NCI-H187 treated with DMSO at 0.1 percent for 48 hours (cell line): ENCODE measurements around the gene DNAAF5.

ENCODE experiments used
- DNase-seq: peaks from one replicate; lab custom pipeline; 2025; lab: John Stamatoyannopoulos, UW

The DNAAF5 gene

DNA sequence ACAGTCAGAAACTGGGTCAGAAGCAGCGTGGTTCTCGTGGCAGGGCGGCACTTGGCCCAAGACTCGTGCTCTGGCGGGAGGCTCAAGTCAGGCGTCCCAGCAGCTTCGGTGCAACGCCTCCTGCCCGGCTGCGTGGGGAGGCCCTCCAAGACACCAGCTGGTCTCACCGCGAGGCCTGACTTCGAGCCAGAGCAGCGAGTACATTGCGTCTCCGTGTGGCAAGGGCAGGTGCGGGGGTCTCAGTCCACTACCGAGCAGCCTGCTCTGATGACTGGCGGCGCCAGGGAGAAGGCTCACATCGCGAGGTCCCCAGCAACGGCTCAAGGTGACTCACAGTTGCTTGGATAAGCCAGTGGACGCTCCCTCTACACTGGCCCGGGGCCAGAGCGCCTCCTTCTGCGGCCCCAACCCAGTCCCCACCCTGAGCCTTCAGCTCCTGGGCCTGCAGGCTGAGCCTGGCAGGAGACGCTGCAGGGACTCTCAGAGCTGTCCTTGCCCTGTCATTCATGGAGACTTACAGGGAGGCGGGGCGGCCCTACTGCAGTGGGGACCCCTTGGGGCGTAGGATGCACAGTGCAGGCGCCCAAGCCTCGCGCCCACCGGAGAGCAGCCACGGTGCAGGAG, 42.5 kb downstream of the DNAAF5 start:
- no peak for DNase-seq

DNA sequence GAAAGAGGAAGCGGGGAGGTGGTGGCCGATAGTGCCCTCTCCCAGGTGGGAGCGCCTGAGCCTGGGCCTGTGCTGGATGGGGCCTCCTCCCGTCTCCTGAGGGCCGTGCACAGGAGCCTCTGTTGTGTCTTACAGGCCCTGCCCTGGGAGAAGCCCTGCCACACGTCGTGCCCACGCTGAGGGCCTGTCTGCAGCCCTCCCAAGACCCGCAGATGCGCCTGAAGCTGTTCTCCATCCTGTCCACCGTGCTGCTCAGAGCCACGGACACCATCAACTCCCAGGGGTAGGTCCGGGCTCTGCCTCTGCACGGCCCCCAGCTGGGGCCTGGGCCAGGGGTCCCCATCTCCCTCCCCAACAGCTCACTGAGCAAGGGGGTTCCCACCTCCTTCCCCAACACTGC, 43.8 kb downstream of the DNAAF5 start:
- no peak for DNase-seq

DNA sequence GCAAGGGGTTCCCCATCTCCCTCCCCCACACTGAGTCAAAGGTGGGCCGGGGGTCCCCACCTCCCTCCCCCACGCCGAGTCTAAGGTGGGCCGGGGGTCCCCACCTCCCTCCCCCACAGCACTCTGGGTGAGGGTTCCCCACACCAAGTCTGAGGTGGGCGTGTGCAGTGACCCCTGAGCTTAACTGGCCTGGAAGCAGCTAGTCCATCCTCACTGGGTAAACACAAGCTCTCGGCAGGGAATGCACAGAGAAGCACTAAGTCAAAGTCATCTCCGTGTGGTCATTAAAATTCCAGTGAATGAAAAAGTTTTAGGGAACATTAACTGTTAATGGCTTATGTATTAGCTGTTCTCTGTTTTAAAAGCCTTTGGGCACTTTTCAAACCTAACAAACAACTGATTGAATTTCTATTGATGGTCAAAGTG, 44.3 kb downstream of the DNAAF5 start:
- DNase-seq: no peak

DNA sequence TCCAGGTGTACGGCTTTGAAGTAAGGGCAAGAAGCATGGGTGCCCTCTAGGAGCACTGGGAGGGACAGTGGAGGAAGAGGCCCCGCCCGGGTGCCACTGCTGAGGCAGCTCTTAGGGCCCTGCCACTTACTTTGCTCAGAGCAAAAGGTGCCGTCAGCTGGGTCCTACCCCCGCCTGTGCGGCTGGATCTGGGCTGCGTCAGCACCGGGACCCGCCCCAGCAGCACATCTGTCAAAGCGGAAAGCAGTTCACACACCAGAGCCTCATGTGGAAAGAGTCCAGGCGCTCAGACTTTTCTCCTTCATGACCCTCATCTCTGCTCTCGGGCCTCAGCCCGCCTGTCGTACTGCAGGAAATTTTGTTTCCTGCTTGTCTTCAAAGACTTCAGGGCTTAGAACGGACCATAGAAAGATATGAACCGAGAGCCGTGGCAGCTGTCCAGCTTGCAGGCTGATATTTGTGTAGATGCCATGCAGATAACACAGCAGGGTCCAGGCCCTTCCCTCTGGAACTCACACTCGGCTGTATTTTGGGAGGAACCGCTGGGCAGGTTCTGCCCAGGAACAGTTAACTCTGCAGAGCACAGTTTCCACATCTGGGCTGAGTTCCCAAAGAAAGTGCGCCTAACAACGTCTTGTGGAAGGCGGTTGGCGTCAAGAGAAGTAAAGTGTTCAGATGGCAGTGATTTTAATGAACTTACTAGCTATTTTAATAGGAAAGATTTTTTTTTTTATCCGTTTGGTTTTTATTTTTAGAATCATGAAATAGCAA, 44.9 kb downstream of the DNAAF5 start:
- DNase-seq: no peak

DNA sequence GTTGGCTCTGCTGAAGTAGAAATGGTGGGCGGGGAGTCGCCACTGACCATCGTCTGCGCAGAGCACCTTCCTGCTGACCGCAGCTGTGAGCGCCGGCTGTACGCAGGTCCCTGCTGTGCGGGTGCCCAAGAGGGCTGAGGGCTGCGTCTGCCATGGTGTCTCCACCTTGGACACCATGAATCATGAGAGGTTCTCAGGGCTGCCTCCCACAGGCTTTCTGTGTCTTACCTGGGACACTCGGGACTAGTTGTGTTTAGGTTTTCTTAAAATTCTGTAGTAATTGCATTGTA, 45.5 kb downstream of the DNAAF5 start:
- no peak for DNase-seq

DNA sequence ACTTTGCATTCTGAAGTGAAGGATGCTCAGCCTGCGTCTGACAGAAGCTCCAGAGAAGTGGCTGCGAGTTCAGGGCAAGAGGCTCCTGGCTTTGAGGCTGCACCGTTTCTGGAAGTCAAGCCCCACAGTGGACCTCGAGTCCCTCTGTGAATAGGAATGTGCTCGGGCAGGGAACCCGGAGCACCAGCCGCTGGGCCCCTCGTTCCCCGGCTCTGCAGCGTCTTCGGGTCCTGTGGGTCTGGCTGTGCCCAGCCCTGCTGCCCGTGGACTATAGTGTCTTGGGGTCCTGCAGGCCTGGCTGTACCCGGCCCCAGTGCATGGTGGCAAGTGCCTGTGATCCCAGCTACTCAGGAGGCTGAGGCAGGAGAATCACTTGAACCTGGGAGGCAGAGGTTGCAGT, 45.9 kb downstream of the DNAAF5 start:
- DNase-seq: no peak

DNA sequence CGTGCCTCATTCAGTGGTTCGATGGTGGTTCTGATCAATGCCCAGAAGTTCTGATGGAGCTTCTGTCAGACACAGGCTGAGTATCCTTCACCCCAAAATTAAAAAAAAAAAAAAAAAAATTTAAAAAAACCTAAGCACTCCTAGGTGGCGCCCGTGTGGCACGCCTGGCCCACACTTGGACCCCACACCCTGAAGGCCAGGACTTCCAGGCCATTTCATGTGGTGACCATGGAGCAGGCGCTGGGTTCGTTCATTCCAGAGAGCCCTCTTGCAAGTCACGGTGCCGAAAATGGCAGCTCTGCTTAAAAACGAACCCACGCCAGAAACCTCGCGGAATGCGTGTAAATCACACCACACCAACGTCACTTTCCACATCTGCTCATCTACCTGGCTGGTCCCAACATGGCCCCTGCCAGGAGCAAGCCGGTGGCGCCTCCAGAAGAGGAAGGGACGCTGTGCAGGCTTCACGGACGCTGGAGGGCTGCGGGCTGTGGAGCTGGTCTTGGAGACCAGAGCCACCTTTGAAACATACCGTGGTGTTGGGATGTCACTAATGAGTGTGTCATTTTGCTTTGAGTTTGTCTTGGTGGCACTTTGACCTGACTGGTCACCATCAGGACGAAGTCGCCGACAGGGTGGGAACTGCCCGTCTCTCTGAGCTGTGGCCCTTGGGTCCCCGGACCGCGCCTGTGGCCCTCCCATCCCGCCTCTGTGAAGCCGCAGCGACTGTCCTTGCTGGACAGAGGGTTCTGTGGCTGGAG, 46.5 kb downstream of the DNAAF5 start:
- no peak for DNase-seq

DNA sequence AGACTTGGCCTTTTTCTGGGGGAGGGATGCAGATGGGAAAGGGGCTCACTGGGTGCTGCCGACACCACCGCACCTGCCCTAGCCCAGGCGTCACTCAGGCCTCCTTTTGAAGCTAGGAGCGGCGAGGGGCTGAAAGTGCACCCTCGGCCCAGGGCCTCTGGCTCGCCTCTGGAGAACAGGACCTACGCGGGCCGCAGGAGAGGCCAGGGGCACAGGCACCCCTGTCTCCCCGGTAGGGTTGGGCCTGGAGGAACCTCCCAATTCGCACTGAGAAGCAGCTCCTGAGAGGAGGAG, 47.1 kb downstream of the DNAAF5 start:
- DNase-seq: no peak

DNA sequence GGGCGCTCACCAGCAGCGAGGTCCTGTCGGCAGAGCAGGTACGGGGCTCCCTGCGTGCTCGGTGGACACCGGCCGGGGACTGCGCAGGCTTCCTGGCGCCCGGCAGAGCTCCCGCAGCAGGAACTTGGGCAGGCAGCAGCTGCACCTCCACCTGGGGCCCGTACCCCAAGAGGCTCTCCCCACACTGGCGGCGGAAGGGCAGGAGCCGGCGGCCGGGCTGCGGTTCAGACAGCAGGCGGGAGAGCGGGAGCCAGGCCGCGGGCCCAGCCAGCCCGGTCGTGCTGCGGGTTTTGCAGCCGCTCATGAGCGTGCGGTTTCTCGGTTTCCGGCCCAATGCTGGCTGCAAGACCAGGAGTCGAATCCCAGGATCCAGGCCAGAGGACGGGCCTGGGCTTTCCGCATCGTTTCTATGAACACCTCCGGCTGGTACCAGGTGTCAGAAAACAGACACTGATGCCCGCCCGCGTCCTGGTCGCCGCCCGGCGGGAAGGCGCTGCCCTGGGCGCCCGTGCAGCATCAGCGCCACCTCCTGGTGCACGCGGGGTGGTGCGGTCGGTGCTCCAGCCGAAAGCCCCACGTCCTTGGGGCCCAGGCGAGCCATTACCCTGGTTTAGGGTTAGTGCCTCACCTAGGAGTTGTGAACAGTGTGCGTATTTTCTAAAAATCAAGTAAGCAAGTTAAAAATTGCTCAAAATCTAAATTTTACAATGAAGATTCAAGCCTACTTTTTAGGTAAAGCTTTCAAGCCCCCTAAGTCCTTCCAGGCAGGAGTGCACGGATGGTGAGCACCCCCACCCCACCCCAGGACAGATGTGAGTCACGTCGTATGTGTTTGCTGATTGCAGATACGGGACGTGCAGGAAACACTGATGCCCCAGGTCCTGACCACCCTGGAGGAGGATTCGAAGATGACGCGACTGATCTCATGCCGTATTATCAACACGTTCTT, 47.9 kb downstream of the DNAAF5 start:
- no peak for DNase-seq

DNA sequence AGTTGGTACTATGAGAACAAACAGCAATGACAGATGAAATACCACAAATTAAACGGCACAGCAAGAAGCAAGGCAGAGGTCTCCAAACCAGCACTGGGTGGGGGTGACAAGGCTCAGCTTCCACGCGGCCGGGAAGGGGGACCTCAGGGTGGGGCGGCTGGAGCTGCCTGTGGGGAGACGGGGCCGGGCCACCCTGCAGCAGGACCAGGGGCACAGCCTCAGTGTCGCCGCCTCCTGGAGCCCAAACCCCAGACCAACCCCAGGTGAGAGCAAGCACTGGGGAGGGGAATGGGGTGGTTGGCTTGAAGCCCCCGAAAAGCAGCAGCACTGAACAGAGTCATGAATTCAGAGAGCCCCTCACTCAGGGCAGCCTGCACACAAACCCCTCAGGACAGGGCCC, 49.9 kb downstream of the DNAAF5 start:
- no peak for DNase-seq

DNA sequence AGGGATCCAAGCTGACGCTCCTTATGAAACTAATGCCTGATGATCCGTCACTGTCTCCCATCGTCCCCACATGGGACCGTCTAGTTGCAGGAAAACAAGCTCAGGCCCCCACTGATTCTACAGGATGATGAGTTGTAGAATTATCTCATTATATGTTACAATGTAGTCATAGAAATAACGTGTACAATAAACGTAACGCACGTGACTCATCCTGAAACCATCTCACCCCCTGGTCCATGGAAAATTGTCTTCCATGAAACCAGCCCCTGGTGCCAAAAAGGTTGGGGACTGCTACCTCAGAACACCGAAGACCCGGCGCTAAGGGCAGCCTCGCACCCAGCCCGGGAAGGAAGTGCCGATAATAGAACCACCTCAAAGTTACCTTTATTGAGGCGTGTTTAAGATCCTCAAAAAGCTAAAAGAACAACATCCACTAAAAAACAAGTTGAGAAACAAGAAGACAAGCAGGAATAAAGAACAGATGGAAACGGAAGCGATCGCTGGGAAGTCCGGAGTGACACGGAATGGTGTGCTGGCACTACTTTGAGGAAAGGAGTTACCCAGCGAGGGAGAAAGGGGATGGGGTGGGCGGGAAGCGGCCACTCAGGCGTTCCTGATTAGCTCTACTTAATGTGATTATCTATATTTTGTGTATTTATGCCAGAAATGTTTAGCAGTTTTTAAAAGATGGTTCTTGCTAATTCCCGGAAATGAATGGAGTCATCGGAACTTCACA, 50.7 kb downstream of the DNAAF5 start:
- no peak for DNase-seq

DNA sequence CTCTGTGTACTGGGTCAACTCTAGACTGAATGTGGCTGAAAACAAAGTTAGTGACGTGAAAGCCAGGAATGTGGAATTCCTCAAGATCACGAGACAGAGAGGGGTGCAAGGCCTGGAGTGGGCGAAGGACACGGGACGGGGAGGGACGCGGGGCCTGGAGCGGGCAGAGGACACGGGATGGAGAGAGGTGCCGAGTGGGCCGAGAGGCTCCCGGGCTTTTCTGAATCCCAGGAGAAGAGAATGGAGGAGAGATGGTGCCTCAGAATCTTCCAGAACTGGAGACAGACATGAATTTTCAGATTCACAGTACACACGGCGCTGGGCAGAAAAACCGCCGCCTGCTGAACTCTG, 51.2 kb downstream of the DNAAF5 start:
- DNase-seq: no peak

DNA sequence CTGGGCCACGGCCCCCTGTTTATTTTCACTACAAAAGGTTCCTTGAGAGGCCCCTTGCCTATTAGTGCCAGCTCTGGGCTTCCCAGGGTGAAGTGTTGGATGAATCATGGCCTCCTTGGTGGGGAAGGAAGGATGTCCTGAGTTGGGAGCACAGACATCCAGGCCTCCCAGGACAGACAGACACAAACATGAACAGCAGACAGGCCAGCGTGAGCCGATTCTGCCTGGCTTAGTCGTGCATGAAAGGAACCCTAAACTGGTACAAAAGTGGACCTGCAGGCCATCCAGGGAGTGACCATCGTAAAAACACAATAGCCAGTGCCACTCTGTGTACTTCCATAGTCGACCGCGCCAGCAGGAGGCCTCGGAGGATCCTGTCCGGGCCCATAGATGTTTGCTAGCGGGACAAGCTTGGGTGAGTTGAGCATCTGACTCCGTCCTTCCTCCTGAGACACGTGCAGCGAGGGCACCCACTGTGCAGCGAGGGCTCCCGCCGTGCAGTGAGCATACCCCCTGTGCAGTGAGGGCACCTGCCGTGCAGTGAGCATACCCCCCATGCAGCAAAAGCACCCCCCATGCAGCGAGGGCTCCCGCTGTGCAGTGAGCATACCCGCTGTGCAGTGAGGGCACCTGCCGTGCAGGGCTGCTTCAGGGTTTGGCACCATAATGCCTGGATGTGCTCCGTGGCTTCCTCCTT, 51.9 kb downstream of the DNAAF5 start:
- no peak for DNase-seq

DNA sequence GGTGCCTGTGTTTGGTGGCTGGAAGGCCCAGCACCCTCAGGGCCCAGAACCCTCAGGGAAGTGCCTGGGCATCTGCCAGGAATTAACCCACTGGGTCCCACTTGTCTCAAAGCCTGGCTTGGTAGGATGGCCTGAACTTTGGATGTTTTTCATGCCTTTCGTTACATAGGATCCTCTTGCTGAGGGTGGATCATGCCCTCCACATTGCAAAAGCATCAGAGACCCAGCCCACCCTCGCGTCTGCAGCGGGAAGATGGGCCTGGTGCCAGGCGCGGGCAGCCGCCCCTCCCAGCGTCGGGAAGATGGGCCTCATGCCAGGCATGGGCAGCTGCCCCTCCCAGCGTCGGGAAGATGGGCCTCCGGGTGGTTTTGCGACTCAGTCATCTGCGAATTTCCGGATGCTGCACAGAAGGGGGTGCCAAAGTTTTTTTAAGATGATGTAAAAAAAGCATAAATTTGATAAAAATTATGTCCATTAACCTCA, 52.5 kb downstream of the DNAAF5 start:
- DNase-seq: no peak

DNA sequence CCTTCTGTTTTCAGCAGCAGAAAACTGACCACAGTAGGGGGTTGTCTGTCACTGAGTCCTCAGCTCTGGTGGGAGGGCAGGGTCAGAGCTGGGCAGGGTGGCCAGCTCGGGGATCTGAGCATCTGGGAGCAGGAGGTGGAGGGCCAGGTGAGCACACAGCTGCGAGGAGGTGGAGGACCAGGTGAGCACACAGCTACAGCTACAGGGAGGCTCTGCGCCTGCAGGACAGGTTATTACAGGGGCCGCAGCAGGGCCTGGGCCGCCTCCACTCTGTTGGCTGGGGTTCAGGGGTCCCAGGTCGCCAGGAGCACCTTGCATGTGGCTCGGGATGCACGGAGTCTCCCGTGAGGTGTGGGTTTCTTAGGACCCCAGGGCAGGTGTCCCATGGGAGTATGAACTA, 53.0 kb downstream of the DNAAF5 start:
- no peak for DNase-seq

DNA sequence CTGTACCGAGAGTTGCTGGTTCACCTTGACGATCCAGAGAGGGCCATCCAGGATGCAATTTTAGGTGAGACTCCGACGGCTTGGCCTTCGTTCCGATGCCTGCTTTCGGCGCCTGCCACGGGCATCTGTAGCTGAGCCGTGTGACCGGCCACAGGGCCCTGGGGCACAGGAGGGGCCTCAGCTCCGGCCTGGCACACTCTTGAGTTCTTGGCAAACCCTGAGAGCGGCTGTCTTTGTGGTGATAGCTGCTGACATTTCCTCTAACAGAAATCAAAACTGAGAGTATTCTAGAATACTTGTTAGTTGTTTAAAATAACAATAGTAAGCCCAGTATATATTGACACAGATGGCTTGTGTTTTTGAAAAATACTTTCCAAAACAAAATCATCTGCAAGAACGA, 53.6 kb downstream of the DNAAF5 start:
- DNase-seq: no peak

DNA sequence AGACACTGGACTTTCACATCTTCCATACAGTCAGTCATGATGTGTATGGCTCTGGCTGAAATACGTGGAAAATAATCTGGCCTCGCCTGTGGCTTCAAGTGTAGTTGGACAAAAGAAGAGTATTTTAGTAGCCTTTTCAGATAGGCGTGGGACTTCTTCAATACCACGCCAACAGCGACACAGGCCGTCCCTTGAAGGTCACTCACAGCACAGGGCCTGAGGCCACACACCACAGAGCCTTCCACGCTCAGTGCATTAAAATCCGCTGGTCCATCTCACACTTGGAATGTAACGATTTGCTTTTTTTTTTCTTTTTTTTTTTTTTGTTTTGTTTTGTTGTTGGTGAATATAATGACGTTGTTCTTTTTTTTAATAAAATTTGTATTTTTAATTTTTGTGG, 54.0 kb downstream of the DNAAF5 start:
- DNase-seq: no peak

DNA sequence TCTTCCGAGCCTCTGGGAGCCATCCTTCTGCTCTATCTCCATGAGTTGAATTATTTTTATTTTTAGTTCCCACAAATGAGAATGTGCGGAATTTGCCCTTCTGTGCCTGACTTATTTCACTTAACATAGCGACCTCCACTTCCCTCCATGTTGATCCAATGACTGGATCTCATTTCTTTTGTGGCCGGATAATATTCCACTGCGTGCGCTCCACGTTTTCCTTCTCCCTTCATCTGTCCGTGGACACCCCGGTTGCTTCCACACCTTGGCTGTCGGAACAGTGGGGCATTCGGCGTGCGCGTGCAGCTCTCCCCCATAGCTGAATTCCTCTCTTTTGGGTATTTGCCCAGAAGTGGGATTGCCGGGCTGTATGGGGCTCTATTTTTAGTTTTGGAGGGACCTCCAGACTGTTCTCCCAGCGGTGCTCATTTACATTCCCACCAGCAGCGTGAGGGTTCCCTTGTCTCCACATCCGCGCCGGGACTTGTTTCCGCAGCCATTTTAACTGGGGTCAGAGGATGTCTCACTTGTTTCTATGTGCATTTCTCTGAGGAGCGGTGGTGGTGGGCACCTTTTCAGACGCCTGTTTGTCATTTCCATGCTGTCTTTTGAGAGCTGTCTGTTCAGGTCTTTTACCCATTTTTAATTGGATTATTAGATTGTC, 54.8 kb downstream of the DNAAF5 start:
- no peak for DNase-seq

DNA sequence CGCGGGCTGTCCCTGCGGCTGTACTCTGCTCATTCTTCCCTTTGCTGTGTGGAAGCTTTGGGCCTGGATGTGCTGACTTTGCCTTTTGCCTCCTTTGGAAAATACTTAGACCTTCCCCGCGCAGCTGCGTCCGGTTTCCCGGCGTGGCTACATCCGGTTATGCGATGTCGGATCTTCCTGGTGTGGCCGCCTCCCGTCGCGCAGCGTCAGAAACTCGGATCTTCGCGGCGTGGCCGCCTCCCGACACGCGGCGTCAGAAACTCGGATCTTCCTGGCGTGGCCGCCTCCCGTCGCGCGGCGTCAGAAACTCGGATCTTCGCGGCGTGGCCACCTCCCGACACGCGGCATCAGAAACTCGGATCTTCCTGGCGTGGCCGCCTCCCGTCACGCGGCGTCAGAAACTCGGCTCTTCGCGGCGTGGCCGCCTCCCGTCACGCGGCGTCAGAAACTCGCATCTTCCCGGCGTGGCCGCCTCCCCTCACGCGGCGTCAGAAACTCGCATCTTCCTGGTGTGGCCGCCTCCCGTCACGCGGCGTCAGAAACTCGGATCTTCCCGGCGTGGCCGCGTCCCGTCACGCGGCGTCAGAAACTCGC, 55.5 kb downstream of the DNAAF5 start:
- no peak for DNase-seq
